HG03575 (cell line): Measurements from ENCODE around the gene SPOP.
"Not testable (repeated sequence)": the region's sequence is repeated elsewhere in the genome, so short reads cannot be mapped to it uniquely, and the experiment has no call there.

Experiments
- ATAC-seq: cut with Tn5 transposase; IDR thresholded peaks from one replicate; pipeline ENCODE4 v1.9.1; 2021; ENCODE audit not compliant: unreplicated experiment, insufficient number of reproducible peaks, low FRiP score; ENCODE audit errors: extremely low read depth

SPOP gene

DNA sequence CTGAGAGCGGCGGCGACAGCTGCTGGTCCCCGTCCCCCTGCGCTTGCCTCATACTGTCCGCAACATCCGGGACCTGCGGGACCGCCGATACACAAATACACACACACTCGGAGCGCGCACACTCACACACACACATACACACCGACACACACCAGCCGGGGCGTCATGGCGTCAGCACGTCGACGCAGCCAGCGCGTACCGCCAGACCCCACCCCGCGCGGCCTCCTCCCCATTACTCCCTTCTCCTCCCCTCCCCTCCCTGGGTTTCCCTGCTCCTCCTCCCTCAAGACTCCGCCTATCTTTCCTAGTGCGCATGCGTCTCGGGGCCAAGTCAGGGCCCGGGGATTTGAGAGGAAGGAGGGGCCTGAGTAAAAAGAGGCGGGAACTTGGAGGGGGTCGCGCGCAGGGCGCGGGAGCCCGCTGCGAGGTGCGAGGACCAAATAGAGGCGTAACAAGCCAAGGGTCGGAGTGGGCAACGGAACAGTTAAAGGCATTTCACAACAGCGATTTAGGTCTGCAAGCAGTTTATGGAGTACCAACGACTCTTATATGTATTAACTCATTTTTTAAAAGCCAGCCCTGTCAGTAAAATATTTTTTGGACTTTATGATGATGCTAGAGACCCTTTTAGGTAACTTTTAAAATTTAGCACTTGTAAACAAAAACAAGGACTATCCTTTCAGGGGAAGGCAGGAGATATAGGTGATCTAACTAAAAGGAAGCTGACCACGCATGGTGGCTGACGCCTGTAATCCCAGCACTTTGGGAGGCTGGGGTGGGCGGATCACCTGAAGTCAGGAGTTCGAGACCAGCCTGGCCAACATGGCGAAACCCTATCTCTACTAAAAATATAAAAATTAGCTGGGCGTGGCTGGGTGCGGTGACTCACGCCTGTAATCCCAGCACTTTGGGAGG is at the start of gene SPOP:
Gene SPOP (minus strand): TSS at position 165 of the 915 bp plus-strand sequence. CDS start 55,287 bp downstream, outside the sequence.
- ATAC-seq, result no peak

- no peak for ATAC-seq
Observed at GRCh38 chr17:49727380-49727779, 49.5 kb upstream of the SPOP start.

GRCh38 chr17:49725452-49726130 is 47.7 kb upstream of the SPOP start:
- no peak for ATAC-seq

DNA sequence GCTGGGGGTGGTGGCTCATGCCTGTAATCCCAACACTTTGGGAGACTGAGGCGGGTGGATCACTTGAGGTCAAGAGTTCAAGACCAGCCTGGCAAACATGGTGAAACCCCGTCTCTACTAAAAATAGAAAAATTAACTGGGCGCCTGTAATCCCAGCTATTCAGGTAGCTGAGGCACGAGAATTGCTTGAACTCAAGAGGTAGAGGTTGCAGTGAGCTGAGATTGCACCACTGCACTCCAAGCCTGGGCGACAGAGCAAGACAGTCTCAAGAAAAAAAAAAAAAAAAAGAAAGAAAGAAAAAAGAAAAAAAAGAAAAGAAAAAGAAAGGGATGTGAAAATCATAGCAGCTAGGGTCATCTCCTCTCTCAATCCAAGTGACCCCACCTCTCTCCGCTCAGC is 46.7 kb upstream of the SPOP start:
- not testable (repeated sequence) for ATAC-seq

DNA sequence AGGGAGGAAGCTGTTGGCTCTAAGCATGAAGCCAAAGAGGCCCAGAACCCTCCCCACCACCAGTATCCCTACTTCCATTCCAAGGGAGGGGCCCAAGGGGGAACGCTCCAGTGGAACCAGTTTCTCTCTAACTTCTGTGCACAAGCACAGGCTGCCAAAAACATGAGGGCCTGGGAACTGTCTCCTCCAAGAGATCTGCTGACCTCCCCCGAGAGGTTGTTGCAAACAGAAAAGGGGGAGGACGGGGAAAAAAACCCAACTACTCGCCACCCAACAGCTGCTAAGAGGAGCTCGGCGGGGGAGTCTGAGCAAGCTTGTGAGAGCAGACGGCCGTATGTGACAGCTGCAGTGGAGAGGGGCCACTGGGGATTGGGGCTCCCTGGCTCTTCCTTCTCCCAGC is 45.5 kb upstream of the SPOP start:
- ATAC-seq, result no peak

GRCh38 chr17:49722066-49722465 is 44.2 kb upstream of the SPOP start:
- ATAC-seq, result no peak

- ATAC-seq, result no peak
Observed at GRCh38 chr17:49717371-49717861, 39.5 kb upstream of the SPOP start.

DNA sequence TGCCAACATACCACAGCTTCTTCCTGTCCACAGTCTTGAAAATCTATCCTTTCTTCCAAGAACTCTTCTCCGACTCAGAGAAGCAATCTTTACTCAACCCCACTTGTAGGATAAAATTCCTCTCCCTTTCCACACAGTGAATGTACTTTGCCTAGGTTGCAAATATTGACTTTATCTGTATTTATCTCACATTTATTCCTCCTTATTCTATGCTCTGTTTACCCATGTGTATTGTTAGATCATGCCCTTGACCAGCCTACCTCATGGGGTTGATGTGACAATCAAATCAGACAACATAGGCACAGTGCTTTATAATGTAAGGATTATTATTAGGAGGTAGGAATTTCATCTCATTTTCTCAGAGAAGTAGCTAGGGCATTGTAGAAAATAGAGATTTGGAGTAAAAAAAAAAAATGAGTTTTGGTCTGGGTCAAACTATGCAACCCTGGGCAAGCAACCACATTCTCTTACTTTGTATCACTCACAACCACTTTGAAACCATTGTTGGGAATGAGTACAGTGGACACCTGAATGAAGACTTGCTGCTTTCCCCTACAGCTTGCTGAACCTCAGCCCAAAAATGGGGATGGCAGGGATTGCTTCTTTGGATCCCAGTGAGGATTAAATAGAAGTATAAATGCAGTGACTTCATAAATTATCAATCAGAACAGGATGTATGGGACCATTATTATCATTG is 38.9 kb upstream of the SPOP start:
- ATAC-seq, result no peak

DNA sequence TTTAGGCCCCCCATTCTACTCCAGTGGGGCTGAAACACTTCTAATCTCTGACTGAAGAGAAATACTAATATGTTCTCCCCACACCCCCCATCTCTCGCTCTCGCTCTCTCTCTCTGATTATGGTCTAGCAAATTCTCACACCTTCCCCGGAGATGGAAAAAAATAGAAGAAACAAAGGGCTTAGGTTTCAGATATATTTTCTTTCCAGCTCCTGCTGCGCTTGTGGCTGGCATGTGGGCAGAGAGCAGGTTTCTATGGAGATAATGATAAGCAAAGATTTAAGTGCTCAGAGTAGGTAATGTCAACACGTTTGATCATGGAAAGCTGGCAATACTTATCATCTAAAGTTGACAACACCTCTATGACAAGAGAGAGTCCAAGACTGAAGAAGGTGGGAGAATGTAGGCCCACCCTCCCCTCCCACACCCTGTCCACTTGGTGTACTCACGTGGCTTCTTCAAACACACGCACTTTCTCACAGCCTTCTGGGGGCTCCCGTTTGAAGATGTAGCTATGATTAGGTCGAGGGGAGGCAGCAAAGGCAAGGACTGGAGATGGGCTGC is 37.9 kb upstream of the SPOP start:
- no peak for ATAC-seq

DNA sequence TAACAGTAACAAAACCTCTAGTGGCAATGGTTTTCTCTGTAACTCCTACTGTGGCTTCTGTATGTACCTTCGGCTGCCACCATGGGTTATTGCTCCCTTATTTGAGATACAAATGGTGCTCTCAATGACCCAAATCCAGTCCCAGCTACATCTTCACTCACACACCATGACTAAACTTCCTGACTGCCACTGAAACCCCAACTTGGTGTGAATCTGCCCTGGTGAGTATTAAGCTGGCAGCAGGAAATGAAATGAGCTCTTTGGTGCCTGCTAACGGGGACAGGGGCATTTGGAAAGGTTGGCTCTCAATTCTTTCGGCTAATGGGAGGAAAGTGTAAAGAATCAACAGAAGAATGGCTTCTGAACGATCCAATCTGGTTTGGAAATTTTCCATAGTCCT is 37.3 kb upstream of the SPOP start:
- no peak for ATAC-seq

DNA sequence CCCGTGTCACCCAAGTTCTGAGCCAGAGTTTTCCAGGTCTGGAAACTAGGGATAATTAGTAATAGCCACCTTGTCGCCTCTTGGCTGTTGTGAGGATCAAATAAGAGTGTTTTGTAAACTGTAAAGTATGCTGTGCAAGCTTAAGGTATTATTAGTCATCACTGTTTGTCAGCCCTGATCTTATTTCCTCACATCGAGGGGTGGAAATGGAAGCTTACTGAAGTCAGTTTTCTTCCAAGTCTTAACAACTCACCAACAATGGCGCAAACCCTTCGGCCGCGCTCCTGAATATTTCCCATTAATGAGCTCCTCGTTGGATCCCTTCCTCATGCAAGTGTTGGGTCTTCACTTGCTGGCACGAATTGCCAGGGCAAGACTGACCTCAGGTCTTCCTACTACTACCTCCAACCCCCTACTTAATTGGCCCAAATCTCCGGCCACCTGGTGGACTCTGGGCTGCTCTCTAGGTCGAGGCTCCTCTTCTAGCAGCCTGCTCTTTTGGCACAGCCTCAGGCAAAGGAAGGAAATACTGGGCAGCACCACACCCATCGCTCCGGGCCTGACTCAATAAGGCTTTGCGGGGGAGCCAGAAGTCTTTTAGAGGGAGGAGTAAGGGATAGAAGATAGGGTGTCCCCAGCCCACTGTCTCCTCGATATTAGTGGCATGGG is 30.8 kb upstream of the SPOP start:
- no peak for ATAC-seq

DNA sequence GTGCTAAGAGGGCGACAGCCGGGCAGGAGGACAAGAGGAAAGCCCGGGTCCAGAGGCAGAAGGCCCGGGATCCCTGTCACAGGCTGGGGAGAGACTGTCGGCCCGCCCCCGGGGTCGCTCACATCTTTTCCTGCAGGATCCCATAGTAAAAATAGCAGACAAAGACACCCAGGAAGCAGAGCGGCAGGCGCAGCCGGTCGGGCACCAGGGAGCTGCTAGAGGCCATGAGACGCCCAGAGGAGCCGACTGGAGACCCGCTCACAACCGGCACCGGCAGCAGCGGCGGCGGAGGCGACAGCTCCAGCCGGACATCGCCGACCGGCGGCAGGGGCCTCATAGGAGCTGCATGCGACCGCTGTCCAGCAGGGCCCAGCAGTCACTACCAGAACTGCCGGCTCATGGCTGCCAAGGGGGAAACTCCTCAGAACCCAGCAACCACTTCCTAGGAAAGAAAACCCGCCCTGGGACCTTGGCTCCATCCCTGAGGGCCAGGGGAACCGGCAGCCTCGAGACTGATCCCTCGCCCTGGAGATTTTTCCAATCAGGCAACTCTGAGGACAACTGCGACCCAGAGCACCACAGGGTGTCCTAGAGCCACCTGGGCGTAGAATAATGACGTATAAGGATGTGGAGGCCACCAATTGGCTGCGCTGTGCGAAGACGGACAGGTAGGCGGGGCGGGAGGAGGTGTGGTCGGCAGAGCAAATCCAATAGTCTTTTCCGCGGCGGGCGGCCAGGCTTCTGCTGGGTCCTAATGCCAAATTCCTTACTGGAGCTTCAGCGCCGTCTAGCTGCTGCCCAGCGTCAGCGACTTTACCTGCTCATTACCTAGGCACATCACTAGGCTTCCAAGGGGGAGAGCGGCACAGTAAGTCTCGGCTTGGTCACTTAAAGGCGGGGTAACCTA is 30.0 kb upstream of the SPOP start, which contains the start of gene SLC35B1:
Gene SLC35B1 (minus strand): TSS at position 357 of the 907 bp plus-strand sequence. CDS start 131 bp downstream, at position 226.
- peak; percentile 71 for ATAC-seq

DNA sequence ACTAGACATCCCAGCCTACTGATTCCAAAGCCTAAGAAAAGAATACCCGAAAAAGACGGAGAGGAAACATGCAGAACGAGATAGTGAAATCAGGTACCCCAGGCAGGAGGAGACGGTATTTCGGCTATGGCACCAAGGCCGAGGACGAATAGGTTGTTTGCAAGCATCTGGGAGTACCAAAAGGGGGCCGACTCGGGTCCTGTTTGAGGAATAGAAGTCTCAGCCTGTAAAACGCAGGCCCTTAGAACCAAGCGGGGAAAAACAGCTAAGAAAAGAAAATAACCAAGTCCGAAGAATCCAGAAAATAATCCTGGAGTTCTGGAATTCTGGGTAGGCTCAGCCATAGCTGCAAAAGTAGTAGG is 29.3 kb upstream of the SPOP start:
- no peak for ATAC-seq

- ATAC-seq, result no peak
Observed at GRCh38 chr17:49705254-49705653, 27.4 kb upstream of the SPOP start.

- ATAC-seq, result no peak
Observed at GRCh38 chr17:49703557-49704277, 25.8 kb upstream of the SPOP start.

DNA sequence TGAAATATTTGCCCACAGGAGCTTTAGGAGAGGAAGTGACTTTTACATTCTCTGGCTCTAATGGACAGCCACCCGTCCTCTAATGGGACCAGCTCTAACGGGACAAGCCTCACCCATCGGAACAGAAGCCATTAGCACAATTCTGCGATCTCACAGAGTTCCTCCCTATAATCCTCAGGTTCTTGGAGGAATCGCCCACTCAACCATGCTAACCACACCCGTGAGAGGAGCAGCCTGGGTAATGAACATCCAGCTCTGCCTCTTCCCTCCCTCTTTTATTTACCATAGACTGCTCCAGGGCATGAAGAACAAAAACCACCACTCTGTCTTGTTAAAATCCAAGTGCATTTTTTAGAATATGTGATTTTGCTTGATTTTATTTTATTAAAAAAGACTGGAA is 23.1 kb upstream of the SPOP start:
- no peak for ATAC-seq

DNA sequence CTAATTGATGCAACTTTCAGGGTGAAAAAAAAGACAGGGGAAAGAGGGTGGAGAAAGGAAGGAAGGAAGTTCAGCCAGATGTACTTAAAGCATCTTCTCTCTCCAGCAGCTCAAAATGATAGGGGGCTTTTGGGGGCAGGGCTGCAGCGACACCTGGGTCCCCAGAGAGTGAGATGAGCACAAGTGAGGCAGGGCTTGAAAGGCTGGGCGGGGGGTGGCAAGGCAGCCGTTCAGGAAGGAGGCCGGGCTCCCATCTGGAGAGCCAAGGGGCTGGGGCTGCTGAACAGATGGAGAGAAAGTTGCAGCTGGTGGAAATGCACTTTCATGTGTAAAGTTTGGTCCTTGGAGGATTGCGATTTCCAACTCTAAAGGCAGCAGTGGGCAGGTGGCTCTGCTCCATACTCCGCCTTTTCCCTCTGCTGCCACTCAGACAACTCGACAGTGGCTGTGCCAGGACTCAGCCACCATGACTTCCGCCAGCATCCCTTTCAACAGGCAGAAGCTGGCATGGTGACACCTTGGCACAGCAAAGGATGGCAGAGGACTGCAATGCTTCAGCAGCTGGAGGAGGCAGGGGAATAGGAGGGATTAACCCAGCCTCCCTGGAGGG is 22.2 kb upstream of the SPOP start:
- no peak for ATAC-seq
